Right atrium auricular region (tissue), 2 donors: ENCODE measurements around the gene C9. TPM values are rescaled to one million over a fixed set of nuclear protein-coding genes. Genes with fewer than 3 reads are reported as not detected.
"Not testable (repeated sequence)": the region's sequence is repeated elsewhere in the genome, so short reads cannot be mapped to it uniquely, and the experiment has no call there.

ENCODE experiments used
- DNase-seq: peaks from one replicate; pipeline ENCODE4 v3.0.0-alpha.2; 2019; ENCODE audit warnings: low spot score
- H3K27ac ChIP-seq, 2 donors: fragments of 200-600 bp; sonication (generic); 1 replicate in 1 of 2; 2 replicates in 1 of 2; pipeline ENCODE4 v1.5.1; 2016 to 2019
- H3K27me3 ChIP-seq, 2 donors: fragments of 200-600 bp; sonication (generic); one replicate each; pipeline versions ENCODE4 v1.5.1 to v1.6.0; 2017 to 2019
- H3K36me3 ChIP-seq: fragments of 200-600 bp; sonication (generic); one replicate; pipeline ENCODE4 v1.5.1; 2016
- H3K4me1 ChIP-seq, 2 donors: fragments of 200-600 bp; sonication (generic); one replicate each; pipeline versions ENCODE4 v1.5.1 to v1.6.0; 2017 to 2019
- H3K4me3 ChIP-seq, 2 donors: fragments of 200-600 bp; sonication (generic); 1 replicate in 1 of 2; 2 replicates in 1 of 2; pipeline ENCODE4 v1.5.1; 2017 to 2019; ENCODE audit warnings: mild to moderate bottlenecking in 1 of 2, moderate library complexity in 1 of 2
- H3K9me3 ChIP-seq, 2 donors: fragments of 200-600 bp; sonication (generic); one replicate each; pipeline ENCODE4 v1.5.1; 2019
- CTCF ChIP-seq, 2 donors: fragments of 200-600 bp; sonication (generic); IDR thresholded peaks; one replicate each; pipeline ENCODE4 v1.5.1; 2019; ENCODE audit warnings: antibody characterized with exemption in 2 of 2
- total RNA-seq, 2 donors: library from RNA; depleted of rRNA; stranded (reverse); fragments of >200 nt; gene quantifications; one replicate each; pipeline ENCODE4 v1.1.0, GENCODE V29; 2016

C9 gene
- total RNA-seq, 2 donors from 2014 or later = not detected

- Histone ChIP-seq H3K27me3 (no peaks in the 10 kb centered on the region), H3K27ac (no peak overlapping the region), H3K4me3 (no peak overlapping the region), H3K4me1 (peaks cover 0 to 21% of the 10 kb centered on the region in 2 donors), H3K9me3 (no peaks in the 10 kb centered on the region), H3K36me3 (no peaks in the 10 kb centered on the region)
- TF ChIP-seq CTCF (IDR thresholded peaks at IDR 0.05) = no peak
- no peak for DNase-seq
Measured at GRCh38 chr5:39405083-39405843, 41.0 kb upstream of the C9 start.

- H3K27ac ChIP-seq, H3K9me3 ChIP-seq, H3K4me3 ChIP-seq, H3K27me3 ChIP-seq, DNase-seq, H3K36me3 ChIP-seq: not testable (repeated sequence)
- H3K4me1 ChIP-seq = peaks cover 3 to 28% of the 10 kb centered on the region in 2 donors
Measured at GRCh38 chr5:39403761-39404160, 39.5 kb upstream of the C9 start.

- not testable (repeated sequence) for H3K9me3 ChIP-seq, H3K4me3 ChIP-seq, DNase-seq, H3K27me3 ChIP-seq, H3K36me3 ChIP-seq
- Histone ChIP-seq H3K27ac (peak overlapping the region in 1 of 2 donors; percentile 38), H3K4me1 (peaks cover 3 to 38% of the 10 kb centered on the region in 2 donors)
Measured at GRCh38 chr5:39402140-39402539, 37.8 kb upstream of the C9 start.

GRCh38 chr5:39400713-39401578 is 36.7 kb upstream of the C9 start:
- Histone ChIP-seq H3K9me3 (no peaks in the 10 kb centered on the region), H3K4me1 (peaks cover 3 to 38% of the 10 kb centered on the region in 2 donors), H3K36me3 (no peaks in the 10 kb centered on the region), H3K4me3 (no peak overlapping the region), H3K27me3 (no peaks in the 10 kb centered on the region), H3K27ac (peak overlapping the region; percentile 78 to 89)
- TF ChIP-seq CTCF (IDR thresholded peaks at IDR 0.05) = no peak
- no peak for DNase-seq

GRCh38 chr5:39399135-39400036 is 35.1 kb upstream of the C9 start:
- peak overlapping the region; percentile 78 to 89 for H3K27ac ChIP-seq
- no peaks in the 10 kb centered on the region for H3K36me3 ChIP-seq
- peaks cover 3 to 38% of the 10 kb centered on the region in 2 donors for H3K4me1 ChIP-seq
- DNase-seq = no peak
- no peaks in the 10 kb centered on the region for H3K27me3 ChIP-seq
- no peak overlapping the region for H3K4me3 ChIP-seq
- H3K9me3 ChIP-seq = no peaks in the 10 kb centered on the region
- no peak for TF ChIP-seq CTCF (IDR thresholded peaks at IDR 0.05)

GRCh38 chr5:39396843-39397242 is 32.5 kb upstream of the C9 start:
- Histone ChIP-seq H3K9me3 (no peaks in the 10 kb centered on the region), H3K36me3 (no peaks in the 10 kb centered on the region), H3K27me3 (no peaks in the 10 kb centered on the region), H3K4me3 (no peak overlapping the region), H3K4me1 (peaks cover 3 to 34% of the 10 kb centered on the region in 2 donors), H3K27ac (peak overlapping the region in 1 of 2 donors; percentile 3)
- no peak for DNase-seq
- TF ChIP-seq CTCF (IDR thresholded peaks at IDR 0.05) = no peak
